HG03378 (cell line): ENCODE results near the gene FXYD7.
"Not testable (repeated sequence)": the region's sequence is repeated elsewhere in the genome, so short reads cannot be mapped to it uniquely, and the experiment has no call there.

Experiments used
- ATAC-seq: cut with Tn5 transposase; IDR thresholded peaks from one replicate; pipeline ENCODE4 v1.9.1; 2021; ENCODE audit warnings: mild to moderate bottlenecking, moderate library complexity; ENCODE audit not compliant: unreplicated experiment

FXYD7 gene

DNA sequence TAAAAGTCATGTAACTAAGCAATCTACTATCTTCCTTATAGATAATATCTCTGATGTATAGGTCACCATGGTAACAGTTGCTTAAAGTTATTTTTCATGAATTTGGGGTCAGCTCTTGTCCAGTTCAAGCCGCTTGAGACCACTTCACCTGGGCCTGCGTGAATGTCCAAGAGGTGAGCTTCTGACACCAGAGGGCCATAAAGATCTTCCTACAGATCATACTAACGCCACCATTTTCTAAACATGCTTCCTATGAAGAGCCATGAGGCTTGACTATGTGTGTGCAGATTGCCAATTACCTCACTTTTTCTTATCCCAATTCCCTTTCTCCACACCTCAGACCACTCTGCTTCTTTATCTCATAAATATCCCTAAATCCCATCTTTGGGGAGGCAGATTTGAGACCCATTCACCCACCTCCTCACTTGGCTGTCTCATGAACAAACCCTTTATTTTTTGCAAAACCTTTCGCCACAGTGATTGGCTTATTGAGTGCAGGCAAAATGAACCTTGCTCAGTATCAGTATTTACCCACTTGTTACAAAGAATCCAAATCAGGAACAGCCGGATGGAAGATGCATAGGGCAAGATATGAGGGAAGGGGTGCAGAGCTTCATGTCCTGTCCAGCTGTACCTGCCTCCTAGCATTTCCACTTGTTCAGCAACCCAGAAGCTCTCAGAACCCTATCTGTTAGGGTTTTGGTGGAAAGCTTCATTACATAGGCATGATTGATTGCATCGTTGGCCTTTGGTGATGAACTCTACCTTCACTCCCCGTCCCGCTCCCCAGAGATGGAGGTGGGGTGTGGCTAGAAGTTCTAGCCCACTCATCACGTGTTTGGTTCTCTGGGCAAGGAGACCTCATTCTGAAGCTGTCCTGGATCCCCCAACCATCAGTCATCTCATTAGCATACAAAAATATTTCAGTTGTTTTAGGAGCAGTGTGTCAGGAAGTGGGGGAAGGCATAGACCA, 51.2 kb downstream of the FXYD7 start:
- no peak for ATAC-seq

DNA sequence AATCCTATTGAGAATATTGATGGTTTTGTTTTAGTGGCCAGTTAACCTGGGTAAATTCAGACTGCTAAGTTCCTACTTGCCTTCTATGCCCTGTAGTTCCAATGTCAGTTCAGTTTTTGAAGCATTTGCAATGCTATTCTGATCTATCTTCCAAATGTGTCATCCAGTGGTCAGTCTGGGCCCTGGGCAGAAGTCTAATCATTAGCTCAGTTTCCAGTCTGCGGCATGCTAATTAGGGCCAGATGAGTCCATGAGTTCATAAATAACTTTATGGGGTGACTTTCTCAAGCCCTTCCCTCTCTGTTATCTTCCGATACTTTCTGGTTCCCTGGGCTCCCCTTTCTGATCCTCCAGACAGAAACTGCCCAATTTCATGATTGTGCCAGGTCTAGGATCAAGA, 52.8 kb downstream of the FXYD7 start:
- ATAC-seq, result no peak

DNA sequence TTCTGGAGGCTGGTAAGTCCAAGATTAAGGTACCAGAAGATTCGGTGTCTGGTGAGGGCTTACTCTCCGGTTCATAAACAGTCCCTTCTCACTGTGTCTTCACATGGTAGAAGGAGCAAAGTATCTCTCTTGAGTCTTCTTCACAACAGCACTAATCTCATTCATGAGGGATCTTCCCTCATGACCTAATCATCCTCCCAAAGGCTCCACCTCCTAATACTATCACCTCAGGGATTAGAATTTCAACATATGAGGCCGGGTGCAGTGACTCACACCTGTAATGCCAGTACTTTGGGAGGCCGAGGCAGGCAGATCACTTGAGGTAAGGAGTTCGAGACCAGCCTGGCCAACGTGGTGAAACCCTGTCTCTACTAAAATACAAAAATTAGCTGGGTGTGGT, 53.8 kb downstream of the FXYD7 start:
- ATAC-seq, result not testable (repeated sequence)

DNA sequence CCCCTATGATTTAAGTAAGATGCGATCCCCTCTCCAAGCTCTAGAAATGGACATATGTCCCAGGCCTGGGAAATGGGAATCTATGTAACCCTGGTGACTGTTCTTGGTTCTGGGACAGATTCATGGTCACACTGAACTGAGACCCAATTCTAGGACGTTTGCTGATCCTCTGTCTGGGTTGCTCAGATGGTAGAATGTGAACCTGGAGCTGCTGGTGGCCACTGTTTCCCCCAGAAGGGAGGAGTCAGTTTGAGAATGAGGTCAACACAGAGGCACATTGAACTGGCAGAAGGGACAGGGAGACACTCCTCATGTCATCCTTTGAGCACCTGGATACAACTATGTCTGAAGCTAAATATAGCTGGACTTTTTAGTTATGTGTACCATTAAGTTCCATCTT, 56.4 kb downstream of the FXYD7 start:
- ATAC-seq, result no peak

DNA sequence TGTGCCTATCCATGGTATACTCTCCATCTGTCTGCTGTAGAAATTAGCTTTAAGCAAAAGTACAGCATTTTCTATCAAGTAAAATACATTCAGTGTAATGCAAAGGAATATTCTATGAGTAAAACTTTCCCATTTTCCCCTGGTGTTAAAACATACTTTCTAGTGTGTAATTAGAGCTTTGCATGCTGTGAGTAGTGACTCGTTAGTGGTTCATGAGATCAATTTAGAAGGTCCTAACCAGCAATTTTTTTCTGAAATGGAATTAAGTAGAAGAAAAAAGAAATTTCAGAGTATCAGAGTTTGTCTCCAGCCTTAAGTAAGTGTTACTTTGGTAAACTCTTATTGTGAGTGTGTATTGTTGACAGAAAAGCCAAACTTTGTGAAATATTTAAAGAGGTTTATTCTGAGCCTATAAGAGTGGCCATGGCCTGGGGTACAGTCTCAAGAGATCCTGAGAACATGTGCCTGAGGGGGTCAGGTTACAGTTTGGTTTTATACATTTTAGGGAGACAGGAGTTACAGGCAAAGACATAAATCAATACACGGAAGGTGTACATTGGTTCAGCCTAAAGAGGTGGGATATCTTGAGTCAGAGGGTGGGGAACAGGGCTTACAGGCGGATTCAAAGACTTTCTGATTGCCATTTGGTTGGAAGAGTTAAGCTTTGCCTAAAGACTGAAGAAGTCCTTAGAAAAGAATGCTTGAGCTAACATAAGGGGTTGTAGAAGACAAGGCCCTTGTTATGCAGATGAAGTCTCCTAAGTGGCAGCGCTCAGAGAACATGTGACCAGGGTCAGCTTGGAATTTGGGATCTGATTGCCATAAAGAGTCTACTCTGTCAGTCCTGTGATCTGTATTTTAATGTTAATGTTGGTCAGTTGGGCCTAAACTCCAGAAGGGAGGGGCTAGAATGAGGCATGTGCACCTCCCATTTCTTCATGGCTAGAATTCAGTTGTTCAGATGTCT, 60.0 kb downstream of the FXYD7 start:
- no peak for ATAC-seq
